ENCODE results near the gene ZNF407. TPM values are rescaled to one million over a fixed set of nuclear protein-coding genes. Genes with fewer than 3 reads are reported as not detected.

ZNF407 gene
- total and polyA plus RNA-seq, 4 donors = 1.9 to 16.5 (median 6.6) TPM

GRCh38 chr18:75044296-75044695 is 446.6 kb downstream of the ZNF407 start:
- Histone ChIP-seq H3K36me3 (ENCODE audit: control insufficient read depth in 4 of 4, insufficient read depth in 3 of 4, low read depth in 1 of 4, low read length in 3 of 4) (no peaks in the 10 kb centered on the region), H3K4me3 (ENCODE audit: low read depth in 1 of 3, low read length in 3 of 3) (no peak overlapping the region), H3K27ac (ENCODE audit: low read depth in 1 of 2, low read length in 2 of 2) (no peak overlapping the region), H3K27me3 (ENCODE audit: control insufficient read depth in 4 of 4, insufficient read depth in 4 of 4, low read length in 3 of 4) (no peaks in the 10 kb centered on the region), H3K4me1 (ENCODE audit: control insufficient read depth in 4 of 4, insufficient read depth in 4 of 4, low read length in 3 of 4) (no peaks in the 10 kb centered on the region), H3K9ac (ENCODE audit: low read depth in 1 of 2, low read length in 2 of 2) (no peak overlapping the region), H3K9me3 (ENCODE audit: control insufficient read depth in 4 of 4, low read length in 3 of 4) (no peaks in the 10 kb centered on the region)
- TF ChIP-seq REST (IDR thresholded peaks at IDR 0.05) = no peak
- TF ChIP-seq TAF1 (conservative IDR thresholded peaks at IDR 0.05) = no peak
- TF ChIP-seq, protein P1, sequence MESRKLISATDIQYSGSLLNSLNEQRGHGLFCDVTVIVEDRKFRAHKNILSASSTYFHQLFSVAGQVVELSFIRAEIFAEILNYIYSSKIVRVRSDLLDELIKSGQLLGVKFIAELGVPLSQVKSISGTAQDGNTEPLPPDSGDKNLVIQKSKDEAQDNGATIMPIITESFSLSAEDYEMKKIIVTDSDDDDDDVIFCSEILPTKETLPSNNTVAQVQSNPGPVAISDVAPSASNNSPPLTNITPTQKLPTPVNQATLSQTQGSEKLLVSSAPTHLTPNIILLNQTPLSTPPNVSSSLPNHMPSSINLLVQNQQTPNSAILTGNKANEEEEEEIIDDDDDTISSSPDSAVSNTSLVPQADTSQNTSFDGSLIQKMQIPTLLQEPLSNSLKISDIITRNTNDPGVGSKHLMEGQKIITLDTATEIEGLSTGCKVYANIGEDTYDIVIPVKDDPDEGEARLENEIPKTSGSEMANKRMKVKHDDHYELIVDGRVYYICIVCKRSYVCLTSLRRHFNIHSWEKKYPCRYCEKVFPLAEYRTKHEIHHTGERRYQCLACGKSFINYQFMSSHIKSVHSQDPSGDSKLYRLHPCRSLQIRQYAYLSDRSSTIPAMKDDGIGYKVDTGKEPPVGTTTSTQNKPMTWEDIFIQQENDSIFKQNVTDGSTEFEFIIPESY (IDR thresholded peaks at IDR 0.05) = no peak
- TF ChIP-seq EGR1 (IDR thresholded peaks at IDR 0.05; ENCODE audit: low read depth in 2 of 2) = no peak
- TF ChIP-seq NR2F2 (IDR thresholded peaks at IDR 0.05) = no peak
- TF ChIP-seq RXRA (IDR thresholded peaks at IDR 0.05) = no peak
- TF ChIP-seq JUND (IDR thresholded peaks at IDR 0.05) = no peak
- TF ChIP-seq YY1 (IDR thresholded peaks at IDR 0.05) = no peak
- no peak for TF ChIP-seq SP1 (IDR thresholded peaks at IDR 0.05)
- no peak for TF ChIP-seq FOXA1 (IDR thresholded peaks at IDR 0.05)
- TF ChIP-seq HNF4A (conservative IDR thresholded peaks at IDR 0.05) = no peak
- TF ChIP-seq RAD21 (IDR thresholded peaks at IDR 0.05) = no peak
- TF ChIP-seq CTCF (IDR thresholded peaks at IDR 0.05; ENCODE audit: low read depth, low read length, missing input control) = no peak
- WGBS = 97% methylated on average over 9 of the region's 9 CpGs
- DNase-seq (ENCODE audit: low spot score) = no peak

DNA sequence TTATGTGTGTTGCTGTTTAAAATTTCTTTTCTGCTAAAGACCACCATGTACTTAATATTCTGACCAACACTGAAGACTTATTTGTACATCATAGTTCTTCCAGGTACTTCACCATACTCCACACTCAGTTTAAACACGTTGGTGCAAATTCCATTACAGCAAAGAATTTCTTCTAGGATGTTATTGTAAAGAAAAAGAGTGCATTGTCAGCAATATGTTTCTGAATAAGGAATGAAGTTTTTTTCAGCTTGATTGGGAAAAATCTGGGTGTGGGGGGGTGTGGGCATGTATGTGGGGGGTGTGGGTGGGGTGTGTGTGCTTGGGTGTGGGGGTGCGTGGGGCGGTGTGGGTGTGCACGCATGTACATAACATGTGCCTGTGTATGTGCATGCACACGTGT is 447.1 kb downstream of the ZNF407 start:
- no peak for DNase-seq (ENCODE audit: low spot score)
- no peaks in the 10 kb centered on the region for H3K36me3 ChIP-seq (ENCODE audit: control insufficient read depth in 4 of 4, insufficient read depth in 3 of 4, low read depth in 1 of 4, low read length in 3 of 4)
- 96% methylated on average over 5 of the region's 5 CpGs for WGBS
- H3K4me3 ChIP-seq (ENCODE audit: low read depth in 1 of 3, low read length in 3 of 3) = no peak overlapping the region
- H3K9ac ChIP-seq (ENCODE audit: low read depth in 1 of 2, low read length in 2 of 2) = no peak overlapping the region
- H3K27ac ChIP-seq (ENCODE audit: low read depth in 1 of 2, low read length in 2 of 2) = no peak overlapping the region
- H3K4me1 ChIP-seq (ENCODE audit: control insufficient read depth in 4 of 4, insufficient read depth in 4 of 4, low read length in 3 of 4) = no peaks in the 10 kb centered on the region
- H3K9me3 ChIP-seq (ENCODE audit: control insufficient read depth in 4 of 4, low read length in 3 of 4) = no peaks in the 10 kb centered on the region
- TF ChIP-seq GABPA (IDR thresholded peaks at IDR 0.05 in 1 of 2, conservative IDR thresholded peaks at IDR 0.05 in 1 of 2) (no peak), FOXA1 (IDR thresholded peaks at IDR 0.05) (no peak), EGR1 (IDR thresholded peaks at IDR 0.05; ENCODE audit: low read depth in 2 of 2) (no peak), SP1 (IDR thresholded peaks at IDR 0.05) (no peak), RAD21 (IDR thresholded peaks at IDR 0.05) (no peak), FOXA2 (IDR thresholded peaks at IDR 0.05) (no peak), TAF1 (conservative IDR thresholded peaks at IDR 0.05) (no peak), HNF4A (conservative IDR thresholded peaks at IDR 0.05) (no peak), HNF4G (IDR thresholded peaks at IDR 0.05) (no peak), NR2F2 (IDR thresholded peaks at IDR 0.05) (no peak), CTCF (IDR thresholded peaks at IDR 0.05; ENCODE audit: low read depth, low read length, missing input control) (no peak), YY1 (IDR thresholded peaks at IDR 0.05) (no peak), RXRA (IDR thresholded peaks at IDR 0.05) (no peak), ATF3 (IDR thresholded peaks at IDR 0.05) (no peak), JUND (IDR thresholded peaks at IDR 0.05) (no peak)
- TF ChIP-seq, protein P1 (IDR thresholded peaks at IDR 0.05) = no peak
- H3K27me3 ChIP-seq (ENCODE audit: control insufficient read depth in 4 of 4, insufficient read depth in 4 of 4, low read length in 3 of 4) = no peaks in the 10 kb centered on the region
